Caco-2 (cell line): ENCODE measurements around the gene APOL1. TPM values are rescaled to one million over a fixed set of nuclear protein-coding genes. Genes with fewer than 3 reads are reported as not detected.

Experiments
- BruUV-seq: library from RNA; stranded (reverse); fragments of 400-500 nt; replicated peaks from 2 replicates; lab custom pipeline; 2021; lab: Mats Ljungman, UMichigan
- CTCF ChIA-PET: fragments of 300-600 bp; sonication (Branson Sonifier 250); formaldehyde crosslinking; loops from one replicate; lab custom pipeline; 2022; ENCODE audit warnings: antibody characterized with exemption; lab: Charles Lee
- POLR2A ChIA-PET: fragments of 300-600 bp; sonication (Branson Sonifier 250); formaldehyde crosslinking; loops from one replicate; lab custom pipeline; 2022; ENCODE audit warnings: antibody characterized with exemption; lab: Charles Lee
- DNase-seq, 2 experiments: peaks; one replicate each; pipeline versions ENCODE4 v3.0.0 to v3.0.0-alpha.2; 2020 to 2022
- H3K27me3 ChIP-seq: replicated peaks from 2 replicates; pipeline ENCODE4 v1.6.0; 2011; ENCODE audit warnings: low read length; ENCODE audit not compliant: control insufficient read depth, insufficient read depth
- H3K36me3 ChIP-seq: 2 replicates; pipeline ENCODE4 v1.5.1; 2011; ENCODE audit warnings: low read length; ENCODE audit not compliant: control insufficient read depth, insufficient read depth
- H3K4me1 ChIP-seq: fragments of 250-450 bp; sonication (Bioruptor Pico); 2 replicates; pipeline ENCODE4 v1.5.1; 2020; ENCODE audit warnings: mild to moderate bottlenecking
- H3K4me3 ChIP-seq: 2 replicates; pipeline ENCODE4 v1.5.1; 2011; ENCODE audit warnings: low read depth, mild to moderate bottlenecking, control low read depth, low read length
- H3K9me3 ChIP-seq: fragments of 250-450 bp; sonication (Bioruptor Pico); 2 replicates; pipeline ENCODE4 v1.5.1; 2020; ENCODE audit warnings: mild to moderate bottlenecking, moderate library complexity
- H3K27ac Mint-ChIP-seq: one replicate; pipeline ENCODE4 v1.8.0; 2022; ENCODE audit warnings: mixed read lengths; ENCODE audit not compliant: unreplicated experiment
- H3K27me3 Mint-ChIP-seq: one replicate; pipeline ENCODE4 v1.8.0; 2022; ENCODE audit warnings: mixed read lengths; ENCODE audit not compliant: insufficient read depth, unreplicated experiment
- H3K36me3 Mint-ChIP-seq: one replicate; pipeline ENCODE4 v1.8.0; 2022; ENCODE audit warnings: mild to moderate bottlenecking, mixed read lengths; ENCODE audit not compliant: insufficient read depth, unreplicated experiment
- H3K4me1 Mint-ChIP-seq: one replicate; pipeline ENCODE4 v1.8.0; 2022; ENCODE audit warnings: low read depth, mixed read lengths; ENCODE audit not compliant: unreplicated experiment
- H3K4me3 Mint-ChIP-seq: one replicate; pipeline ENCODE4 v1.8.0; 2022; ENCODE audit warnings: mild to moderate bottlenecking, moderate library complexity, mixed read lengths; ENCODE audit not compliant: unreplicated experiment
- H3K9me3 Mint-ChIP-seq: one replicate; pipeline ENCODE4 v1.8.0; 2022; ENCODE audit warnings: mixed read lengths; ENCODE audit not compliant: unreplicated experiment
- intact Hi-C: fragments of 100-400 bp; cut with micrococcal nuclease; formaldehyde crosslinking; loops from one replicate; pipeline ENCODE4 v1.10.0; 2022; ENCODE audit not compliant: unreplicated experiment
- total RNA-seq: library from RNA; stranded (reverse); gene quantifications from 2 replicates; pipeline ENCODE4 v1.2.3, GENCODE V29; 2022
- TF ChIP-seq, protein P1 (sequence below), 2 experiments: fragments of 200-600 bp in 1 of 2; IDR thresholded peaks; 1 replicate in 1 of 2; 2 replicates in 1 of 2; pipeline versions ENCODE4 v1.5.1 to v1.8.0; 2011 to 2022; ENCODE audit warnings: antibody characterized with exemption in 1 of 2, control low read depth in 1 of 2, inconsistent platforms in 1 of 2, low read depth in 1 of 2, low read length in 1 of 2, mild to moderate bottlenecking in 1 of 2, moderate library complexity in 1 of 2; ENCODE audit not compliant: insufficient read depth in 1 of 2, severe bottlenecking in 1 of 2, unreplicated experiment in 1 of 2

The APOL1 gene
- total RNA-seq, 1 experiment from 2014 or later, result 0.39 TPM

DNA sequence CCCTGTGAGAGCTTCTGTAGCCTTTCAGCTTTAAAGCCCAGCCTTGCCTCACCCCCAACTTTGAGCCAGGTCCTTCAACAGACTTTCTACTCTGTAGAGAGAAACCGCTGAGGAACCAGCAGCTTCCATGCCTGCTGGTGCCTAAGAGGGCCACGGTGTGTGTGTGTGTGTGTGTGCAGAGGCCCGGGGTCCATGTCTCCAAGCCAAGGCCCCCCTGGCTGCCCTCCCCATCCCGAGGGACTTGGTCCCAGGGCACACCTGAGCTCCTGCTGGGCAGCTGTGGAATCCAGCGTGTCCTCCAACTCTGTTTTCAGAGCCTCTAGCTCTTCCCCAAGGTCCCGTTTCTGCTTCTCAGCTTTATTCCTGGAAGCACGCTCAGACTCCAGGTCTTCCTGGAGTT, 42.3 kb downstream of the APOL1 start:
- H3K4me3 ChIP-seq, result no peak overlapping the region
- no TSS peak for BruUV-seq
- Mint-ChIP-seq H3K4me3 (no peak overlapping the region), H3K4me1 (no peaks in the 10 kb centered on the region), H3K27me3 (no peaks in the 10 kb centered on the region), H3K27ac (no peak overlapping the region), H3K36me3 (peaks cover 97% of the 10 kb centered on the region), H3K9me3 (no peaks in the 10 kb centered on the region)
- ChIA-PET POLR2A (no interaction called here), CTCF (no interaction called here)
- H3K36me3 ChIP-seq, result peaks cover 15% of the 10 kb centered on the region
- no peaks in the 10 kb centered on the region for H3K9me3 ChIP-seq
- H3K27me3 ChIP-seq, result no peaks in the 10 kb centered on the region
- TF ChIP-seq, protein P1, sequence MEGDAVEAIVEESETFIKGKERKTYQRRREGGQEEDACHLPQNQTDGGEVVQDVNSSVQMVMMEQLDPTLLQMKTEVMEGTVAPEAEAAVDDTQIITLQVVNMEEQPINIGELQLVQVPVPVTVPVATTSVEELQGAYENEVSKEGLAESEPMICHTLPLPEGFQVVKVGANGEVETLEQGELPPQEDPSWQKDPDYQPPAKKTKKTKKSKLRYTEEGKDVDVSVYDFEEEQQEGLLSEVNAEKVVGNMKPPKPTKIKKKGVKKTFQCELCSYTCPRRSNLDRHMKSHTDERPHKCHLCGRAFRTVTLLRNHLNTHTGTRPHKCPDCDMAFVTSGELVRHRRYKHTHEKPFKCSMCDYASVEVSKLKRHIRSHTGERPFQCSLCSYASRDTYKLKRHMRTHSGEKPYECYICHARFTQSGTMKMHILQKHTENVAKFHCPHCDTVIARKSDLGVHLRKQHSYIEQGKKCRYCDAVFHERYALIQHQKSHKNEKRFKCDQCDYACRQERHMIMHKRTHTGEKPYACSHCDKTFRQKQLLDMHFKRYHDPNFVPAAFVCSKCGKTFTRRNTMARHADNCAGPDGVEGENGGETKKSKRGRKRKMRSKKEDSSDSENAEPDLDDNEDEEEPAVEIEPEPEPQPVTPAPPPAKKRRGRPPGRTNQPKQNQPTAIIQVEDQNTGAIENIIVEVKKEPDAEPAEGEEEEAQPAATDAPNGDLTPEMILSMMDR (IDR thresholded peaks at IDR 0.05; ENCODE audit: insufficient read depth in 1 of 2, low read depth in 1 of 2, low read length in 1 of 2, severe bottlenecking in 1 of 2, unreplicated experiment in 1 of 2), result no peak
- intact Hi-C loops, result no loop called here
- no peak for DNase-seq
- H3K4me1 ChIP-seq, result no peaks in the 10 kb centered on the region

DNA sequence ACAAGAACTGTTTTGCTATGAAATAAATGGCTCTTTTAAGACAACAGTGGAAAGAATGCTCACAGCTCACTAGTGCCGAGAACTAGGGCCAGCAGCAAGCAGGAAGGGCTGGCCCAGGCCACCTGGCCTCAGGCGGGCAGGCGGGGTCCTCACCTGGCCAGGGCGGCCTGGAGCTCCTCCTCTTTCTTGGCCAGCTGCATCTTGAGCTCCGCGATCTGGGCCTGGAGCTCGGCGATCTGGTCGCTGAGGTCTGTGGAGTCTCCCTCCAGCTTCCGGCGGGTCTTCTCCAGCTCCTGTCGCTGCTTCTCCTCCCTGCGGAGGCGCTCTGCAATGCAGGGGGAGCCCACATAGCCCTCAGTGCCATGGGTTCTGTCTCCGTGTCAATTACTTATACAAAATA, 43.8 kb downstream of the APOL1 start:
- no peak for DNase-seq
- intact Hi-C loops, result no loop called here
- Mint-ChIP-seq H3K27ac (peak overlapping the region; percentile 63), H3K4me3 (no peak overlapping the region), H3K4me1 (no peaks in the 10 kb centered on the region), H3K36me3 (peaks cover 100% of the 10 kb centered on the region), H3K27me3 (no peaks in the 10 kb centered on the region), H3K9me3 (no peaks in the 10 kb centered on the region)
- BruUV-seq, result no TSS peak
- Histone ChIP-seq H3K4me1 (no peaks in the 10 kb centered on the region), H3K27me3 (no peaks in the 10 kb centered on the region), H3K4me3 (no peak overlapping the region), H3K9me3 (no peaks in the 10 kb centered on the region), H3K36me3 (peaks cover 22% of the 10 kb centered on the region)
- TF ChIP-seq, protein P1 (IDR thresholded peaks at IDR 0.05; ENCODE audit: insufficient read depth in 1 of 2, low read depth in 1 of 2, low read length in 1 of 2, severe bottlenecking in 1 of 2, unreplicated experiment in 1 of 2), result no peak
- ChIA-PET CTCF (no interaction called here), POLR2A (no interaction called here)

DNA sequence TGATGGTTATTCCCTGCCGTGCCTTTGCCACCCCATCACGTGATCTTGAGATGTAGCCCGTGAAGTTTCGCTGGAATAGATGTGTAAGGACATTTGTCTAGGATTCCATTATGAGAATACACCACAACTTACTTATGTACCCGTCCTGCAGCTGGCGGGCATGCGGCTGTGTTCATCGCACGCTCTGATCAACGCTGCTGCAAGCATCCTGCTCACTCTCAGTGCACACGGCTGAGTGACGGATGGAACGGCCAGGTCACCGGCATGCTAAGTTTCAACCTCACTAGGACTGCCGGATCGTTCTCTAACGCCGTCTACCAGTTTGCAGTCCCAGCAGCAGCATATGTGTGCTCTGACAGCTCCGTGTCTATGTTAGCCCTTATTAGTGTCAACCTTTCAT, 44.6 kb downstream of the APOL1 start:
- H3K4me1 Mint-ChIP-seq, result no peaks in the 10 kb centered on the region
- CTCF ChIA-PET, result interaction anchor here (1.3 kb wide), 1 partner anchor 11 kb away, joined by 4 read pairs; no protein-coding TSS in a partner anchor
- no peaks in the 10 kb centered on the region for H3K9me3 ChIP-seq
- no peaks in the 10 kb centered on the region for H3K9me3 Mint-ChIP-seq
- peaks cover 22% of the 10 kb centered on the region for H3K36me3 ChIP-seq
- DNase-seq, result no peak
- no peaks in the 10 kb centered on the region for H3K27me3 ChIP-seq
- TF ChIP-seq, protein P1 (IDR thresholded peaks at IDR 0.05; ENCODE audit: insufficient read depth in 1 of 2, low read depth in 1 of 2, low read length in 1 of 2, severe bottlenecking in 1 of 2, unreplicated experiment in 1 of 2), result no peak
- BruUV-seq, result no TSS peak
- H3K4me3 ChIP-seq, result no peak overlapping the region
- H3K27me3 Mint-ChIP-seq, result no peaks in the 10 kb centered on the region
- H3K4me1 ChIP-seq, result no peaks in the 10 kb centered on the region
- H3K27ac Mint-ChIP-seq, result peak overlapping the region; percentile 63
- H3K36me3 Mint-ChIP-seq, result peaks cover 100% of the 10 kb centered on the region
- intact Hi-C loops, result no loop called here
- POLR2A ChIA-PET, result no interaction called here
- H3K4me3 Mint-ChIP-seq, result no peak overlapping the region
